GM19328 (cell line): Measurements from ENCODE around the gene PRR18.
A peak's percentile ranks its signal among the peaks of the same experiment; 100 is the strongest.

Experiments used
- ATAC-seq: cut with Tn5 transposase; IDR thresholded peaks from one replicate; pipeline ENCODE4 v1.9.1; 2021; ENCODE audit warnings: mild to moderate bottlenecking, moderate library complexity; ENCODE audit not compliant: unreplicated experiment

The PRR18 gene

DNA sequence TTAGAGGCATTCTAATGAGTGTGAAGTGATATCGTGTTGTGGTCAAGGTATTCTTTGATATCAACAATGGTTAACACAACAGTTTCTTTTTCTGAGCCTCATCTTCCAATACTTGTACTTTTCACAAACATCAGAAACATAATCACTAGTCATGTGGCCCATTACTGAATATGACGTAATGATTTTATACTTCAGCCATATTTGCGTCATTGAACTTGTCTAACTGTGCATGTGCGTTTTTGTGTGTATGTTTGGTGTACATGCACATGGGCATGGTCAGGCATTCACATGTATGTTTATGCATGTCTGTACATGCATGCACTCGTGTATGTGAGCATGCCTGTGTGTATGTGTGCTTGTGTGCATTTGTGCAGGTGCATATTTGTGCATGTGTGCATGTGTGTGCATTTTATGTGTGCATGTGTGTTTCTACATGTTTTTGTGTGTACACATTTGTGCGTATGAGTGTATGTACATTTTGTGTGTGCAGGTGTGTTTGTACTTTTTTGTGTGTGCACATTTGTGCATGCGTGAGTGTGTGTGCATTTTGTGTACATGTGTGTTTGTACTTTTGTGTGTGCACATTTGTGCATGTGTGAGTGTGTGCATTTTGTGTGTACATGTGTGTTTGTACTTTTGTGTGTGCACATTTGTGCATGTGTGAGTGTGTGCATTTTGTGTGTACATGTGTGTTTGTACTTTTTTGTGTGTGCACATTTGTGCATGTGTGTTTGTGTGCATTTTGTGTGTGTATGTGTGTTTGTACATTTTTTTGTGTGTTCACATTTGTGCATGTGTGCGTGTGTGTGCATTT, 29.4 kb downstream of the PRR18 start:
- ATAC-seq = no peak

DNA sequence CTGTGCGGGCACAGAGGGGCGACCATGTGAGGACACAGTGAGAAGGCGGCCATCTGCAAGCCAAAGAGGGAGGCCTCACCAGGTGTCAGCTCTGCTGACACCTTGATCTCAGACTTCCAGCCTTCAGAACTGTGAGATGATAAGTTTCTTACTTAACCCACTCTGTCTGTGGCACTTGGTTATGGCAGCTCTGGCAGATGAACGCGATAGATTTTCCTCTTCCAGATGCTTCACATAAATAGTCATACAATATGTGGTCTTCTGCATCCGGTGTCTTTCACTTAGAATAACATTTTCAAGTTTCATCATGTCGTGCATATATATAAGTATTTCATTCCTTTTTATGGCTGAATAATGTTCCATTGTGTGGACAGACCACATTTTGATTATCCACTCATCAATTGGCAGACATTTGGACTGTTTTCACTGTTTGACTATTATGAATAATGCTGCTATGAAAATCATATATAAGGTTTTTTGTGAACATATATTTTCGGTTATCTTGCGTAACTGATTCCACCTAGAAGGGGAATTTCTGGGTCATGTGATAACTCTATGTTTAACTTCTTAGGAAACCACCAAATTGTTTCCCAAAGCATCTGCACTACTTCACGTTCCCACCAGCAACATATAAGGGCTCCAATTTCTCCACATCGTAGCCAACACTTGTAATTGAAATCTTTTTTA, 30.2 kb downstream of the PRR18 start:
- ATAC-seq = no peak

DNA sequence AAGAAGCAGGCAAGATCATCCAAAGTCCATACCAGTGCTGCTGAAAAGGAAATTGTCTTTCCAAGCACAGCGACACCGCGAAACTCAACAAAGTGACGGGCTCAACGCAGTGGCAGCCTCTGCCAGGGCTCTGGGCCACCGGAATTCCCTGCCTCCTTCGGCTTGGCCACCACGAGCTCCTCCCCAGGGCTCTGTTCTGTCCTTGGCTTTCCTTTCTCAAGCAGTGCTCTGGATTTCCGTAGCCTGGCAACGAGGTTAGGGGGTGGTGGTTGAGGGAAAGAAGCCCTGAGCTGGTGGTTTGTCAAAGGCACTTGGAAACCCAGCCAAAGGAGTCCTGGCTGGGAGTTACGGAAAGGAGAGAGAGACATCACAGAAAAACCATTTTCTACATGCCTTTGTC, 31.2 kb downstream of the PRR18 start:
- no peak for ATAC-seq

GRCh38 chr6:166275714-166276166, 32.5 kb downstream of the PRR18 start:
- peak; percentile 78 for ATAC-seq

GRCh38 chr6:166274739-166275370, 33.3 kb downstream of the PRR18 start:
- ATAC-seq = no peak

DNA sequence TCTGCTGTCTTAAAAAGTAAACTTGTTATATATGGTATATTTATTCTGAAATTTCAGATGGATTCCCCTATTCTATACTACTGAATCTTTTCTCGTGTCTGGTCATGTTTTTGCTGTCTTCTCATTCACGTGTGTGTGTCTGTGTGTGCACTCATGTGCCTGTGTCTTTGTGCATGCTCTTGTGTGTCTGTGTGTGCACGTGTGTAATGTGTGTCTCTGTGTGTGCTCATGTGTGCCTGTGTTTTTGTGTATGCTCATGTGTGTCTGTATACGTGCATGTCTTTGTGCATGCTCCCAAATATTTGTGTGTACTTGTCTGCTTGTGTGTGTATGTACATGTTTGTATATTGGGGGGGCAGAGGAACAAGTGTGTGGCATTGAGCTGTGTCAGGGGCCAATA, 34.0 kb downstream of the PRR18 start:
- ATAC-seq = no peak

- ATAC-seq = no peak
Measured at GRCh38 chr6:166271376-166271765, 36.8 kb downstream of the PRR18 start.

GRCh38 chr6:166270706-166271375, 37.4 kb downstream of the PRR18 start:
- no peak for ATAC-seq

DNA sequence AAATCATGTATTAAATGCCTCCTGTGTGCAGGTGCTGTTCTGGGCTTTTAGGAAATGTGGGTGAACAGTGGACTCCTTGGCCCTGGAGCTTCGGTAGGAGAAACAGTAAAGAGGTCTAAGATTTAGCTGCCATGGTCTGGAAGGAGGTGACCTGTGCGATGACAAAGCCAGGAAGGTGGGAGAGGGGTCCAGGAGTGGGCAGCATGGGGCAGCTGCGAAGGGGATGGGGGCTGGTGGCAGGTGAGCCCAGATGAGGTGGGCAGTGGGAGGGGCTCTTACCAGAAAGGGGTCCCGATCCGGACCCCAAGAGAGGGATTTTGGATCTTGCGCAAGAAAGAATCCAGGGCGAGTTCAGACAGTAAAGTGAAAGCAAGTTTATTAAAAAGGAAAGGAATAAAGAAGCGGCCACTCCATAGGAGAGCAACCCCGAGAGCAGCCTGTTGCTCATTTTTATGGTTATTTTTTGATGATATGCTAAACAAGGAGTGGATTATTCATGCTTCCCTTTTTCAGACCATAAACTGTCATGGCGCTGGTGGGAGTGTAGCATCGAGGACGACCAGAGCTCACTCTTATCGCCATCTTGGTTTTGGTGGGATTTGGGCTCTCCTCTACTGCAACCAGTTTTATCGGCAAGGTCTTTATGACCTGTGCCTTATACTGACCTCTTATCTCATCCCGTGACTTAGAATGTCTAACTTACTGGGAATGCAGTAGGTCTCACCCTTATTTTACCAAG, 38.7 kb downstream of the PRR18 start:
- ATAC-seq = no peak

GRCh38 chr6:166268431-166268830, 39.8 kb downstream of the PRR18 start:
- no peak for ATAC-seq

DNA sequence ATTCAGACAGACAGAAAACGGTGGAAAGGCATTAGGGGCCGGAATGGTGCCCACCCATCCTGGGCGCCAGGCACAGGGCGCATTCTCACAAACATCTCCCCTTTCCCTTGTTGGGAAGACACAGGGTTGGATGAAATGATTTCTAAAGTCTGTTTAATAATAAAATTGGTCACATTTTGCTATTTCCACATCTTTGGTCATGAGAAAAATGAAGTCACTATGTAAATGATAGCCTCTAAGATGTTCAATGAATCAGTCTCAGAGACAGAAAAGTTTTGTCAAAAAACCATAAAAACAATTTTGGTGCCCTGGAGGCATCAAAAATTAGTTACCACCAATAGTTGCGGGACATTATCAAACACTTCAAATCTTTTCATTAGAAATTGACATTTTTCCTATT, 40.7 kb downstream of the PRR18 start:
- ATAC-seq = no peak

DNA sequence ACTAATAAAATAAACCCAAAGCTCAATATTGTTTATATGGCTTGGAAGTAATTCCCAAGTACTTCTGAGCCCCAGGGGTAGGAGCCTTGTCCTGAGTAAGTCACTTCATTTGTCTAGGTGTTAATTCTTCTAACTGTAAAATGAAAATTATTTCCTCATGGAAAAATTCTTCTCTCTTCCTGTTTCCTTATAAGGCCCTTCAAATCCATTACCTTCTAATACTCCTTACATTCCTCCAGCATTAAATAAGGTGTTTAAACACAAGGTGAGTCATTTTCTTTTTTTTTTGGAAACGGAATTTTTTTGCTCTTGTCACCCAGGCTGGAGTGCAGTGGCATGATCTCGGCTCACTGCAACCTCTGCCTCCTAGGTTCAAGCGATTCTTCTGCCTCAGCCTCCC, 41.9 kb downstream of the PRR18 start:
- ATAC-seq = no peak

GRCh38 chr6:166262743-166263515, 45.3 kb downstream of the PRR18 start:
- ATAC-seq = no peak

DNA sequence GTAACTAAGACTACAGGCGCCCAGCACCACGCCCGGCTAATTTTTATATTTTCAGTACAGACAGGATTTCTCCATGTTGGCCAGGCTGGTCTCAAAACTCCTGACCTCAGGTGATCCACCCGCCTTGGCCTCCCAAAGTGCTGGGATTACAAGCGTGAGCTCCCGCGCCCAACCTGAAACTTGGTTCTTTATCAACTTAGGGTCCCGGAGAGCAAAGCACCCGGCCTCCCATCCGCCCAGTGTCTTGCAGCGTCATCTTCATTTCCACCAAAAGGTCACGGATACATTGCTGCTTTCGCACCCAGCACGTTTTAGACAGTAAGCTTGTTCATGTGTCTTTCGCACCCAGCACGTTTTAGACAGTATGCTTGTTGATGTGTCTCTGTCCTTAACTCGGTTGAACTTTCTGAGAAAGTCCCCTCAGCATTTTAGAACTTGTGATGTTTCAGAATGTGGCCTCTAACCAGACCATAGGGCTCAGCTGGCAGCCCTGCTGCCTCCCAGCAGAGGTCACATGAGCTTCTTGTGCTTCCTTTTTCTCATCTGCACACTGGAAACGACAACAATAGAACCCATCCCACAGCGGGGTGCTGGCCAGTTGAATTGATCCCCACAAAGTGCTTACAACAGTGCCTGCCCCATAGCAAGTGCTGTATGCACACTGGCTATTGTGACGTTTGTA, 48.8 kb downstream of the PRR18 start:
- no peak for ATAC-seq

- no peak for ATAC-seq
Measured at GRCh38 chr6:166258854-166259276, 49.3 kb downstream of the PRR18 start.

- no peak for ATAC-seq
Measured at GRCh38 chr6:166257911-166258318, 50.3 kb downstream of the PRR18 start.
